Liver (tissue), 3 donors: ENCODE results near the gene TTC12.

ENCODE experiments used
- EGR1 ChIP-seq, 2 donors: IDR thresholded peaks; 2 replicates each; pipeline ENCODE4 v1.6.1; 2016 to 2018; ENCODE audit warnings: antibody characterized with exemption in 2 of 2, low read depth in 2 of 2
- GABPA ChIP-seq, 2 donors: IDR thresholded peaks in 1 of 2; conservative IDR thresholded peaks in 1 of 2; 2 replicates each; pipeline ENCODE4 v1.6.1; 2016; ENCODE audit warnings: antibody characterized with exemption in 2 of 2, mild to moderate bottlenecking in 1 of 2, moderate library complexity in 1 of 2
- HNF4A ChIP-seq, 2 donors: conservative IDR thresholded peaks; 2 replicates each; pipeline ENCODE4 v1.6.1; 2016; ENCODE audit warnings: antibody characterized with exemption in 2 of 2, mild to moderate bottlenecking in 2 of 2
- HNF4G ChIP-seq: IDR thresholded peaks from 2 replicates; pipeline ENCODE4 v1.6.1; 2016; ENCODE audit warnings: antibody characterized with exemption
- SP1 ChIP-seq: IDR thresholded peaks from 2 replicates; pipeline ENCODE4 v1.6.1; 2018; ENCODE audit warnings: antibody characterized with exemption, mild to moderate bottlenecking
- TAF1 ChIP-seq: conservative IDR thresholded peaks from 2 replicates; pipeline ENCODE4 v1.6.1; 2016; ENCODE audit warnings: antibody characterized with exemption, mild to moderate bottlenecking
- TF ChIP-seq, protein P1 (sequence below): fragments of 150-350 bp; IDR thresholded peaks from 2 replicates; pipeline ENCODE4 v1.5.1; 2017; ENCODE audit warnings: improper control_type of control experiment, low read depth, low read length; ENCODE audit not compliant: missing input control
- TF ChIP-seq, protein P2 (sequence below): IDR thresholded peaks from 2 replicates; pipeline ENCODE4 v1.6.1; 2016; ENCODE audit warnings: antibody characterized with exemption, mild to moderate bottlenecking
- TF ChIP-seq, protein P3 (sequence below): IDR thresholded peaks from 2 replicates; pipeline ENCODE4 v1.6.1; 2016; ENCODE audit warnings: antibody characterized with exemption
- TF ChIP-seq, protein P4 (sequence below): IDR thresholded peaks from 2 replicates; pipeline ENCODE4 v1.6.1; 2016; ENCODE audit warnings: antibody characterized with exemption
- donor health status: healthy.
- donor health status: healthy.

DNA sequence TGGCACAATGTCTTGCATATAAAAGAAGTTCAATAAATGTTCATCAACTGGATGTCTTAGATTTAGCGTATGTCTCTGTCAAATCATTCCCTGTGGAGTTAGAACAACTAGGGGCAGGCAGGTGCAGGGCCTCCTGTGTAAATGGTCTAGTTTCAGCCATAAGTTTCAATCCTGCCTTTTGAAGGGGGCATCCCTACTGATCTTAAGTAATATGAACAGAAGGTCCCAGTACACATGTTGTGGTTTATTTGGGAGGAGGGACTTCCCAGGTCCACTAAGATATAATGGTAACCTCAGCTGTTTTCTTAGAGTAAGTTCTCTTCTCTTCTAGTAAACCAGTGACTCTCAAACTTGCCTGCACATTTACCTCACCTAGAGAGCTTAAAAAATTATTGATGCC, 19.8 kb downstream of the TTC12 start:
- TF ChIP-seq, protein P1, sequence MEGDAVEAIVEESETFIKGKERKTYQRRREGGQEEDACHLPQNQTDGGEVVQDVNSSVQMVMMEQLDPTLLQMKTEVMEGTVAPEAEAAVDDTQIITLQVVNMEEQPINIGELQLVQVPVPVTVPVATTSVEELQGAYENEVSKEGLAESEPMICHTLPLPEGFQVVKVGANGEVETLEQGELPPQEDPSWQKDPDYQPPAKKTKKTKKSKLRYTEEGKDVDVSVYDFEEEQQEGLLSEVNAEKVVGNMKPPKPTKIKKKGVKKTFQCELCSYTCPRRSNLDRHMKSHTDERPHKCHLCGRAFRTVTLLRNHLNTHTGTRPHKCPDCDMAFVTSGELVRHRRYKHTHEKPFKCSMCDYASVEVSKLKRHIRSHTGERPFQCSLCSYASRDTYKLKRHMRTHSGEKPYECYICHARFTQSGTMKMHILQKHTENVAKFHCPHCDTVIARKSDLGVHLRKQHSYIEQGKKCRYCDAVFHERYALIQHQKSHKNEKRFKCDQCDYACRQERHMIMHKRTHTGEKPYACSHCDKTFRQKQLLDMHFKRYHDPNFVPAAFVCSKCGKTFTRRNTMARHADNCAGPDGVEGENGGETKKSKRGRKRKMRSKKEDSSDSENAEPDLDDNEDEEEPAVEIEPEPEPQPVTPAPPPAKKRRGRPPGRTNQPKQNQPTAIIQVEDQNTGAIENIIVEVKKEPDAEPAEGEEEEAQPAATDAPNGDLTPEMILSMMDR = no peak
- TF ChIP-seq HNF4G (no peak), HNF4A (conservative IDR thresholded peaks at IDR 0.05) (no peak), EGR1 (IDR thresholded peaks at IDR 0.05; ENCODE audit: low read depth in 2 of 2) (no peak), GABPA (IDR thresholded peaks at IDR 0.05 in 1 of 2, conservative IDR thresholded peaks at IDR 0.05 in 1 of 2) (no peak), SP1 (no peak), TAF1 (no peak)
- TF ChIP-seq, protein P2, sequence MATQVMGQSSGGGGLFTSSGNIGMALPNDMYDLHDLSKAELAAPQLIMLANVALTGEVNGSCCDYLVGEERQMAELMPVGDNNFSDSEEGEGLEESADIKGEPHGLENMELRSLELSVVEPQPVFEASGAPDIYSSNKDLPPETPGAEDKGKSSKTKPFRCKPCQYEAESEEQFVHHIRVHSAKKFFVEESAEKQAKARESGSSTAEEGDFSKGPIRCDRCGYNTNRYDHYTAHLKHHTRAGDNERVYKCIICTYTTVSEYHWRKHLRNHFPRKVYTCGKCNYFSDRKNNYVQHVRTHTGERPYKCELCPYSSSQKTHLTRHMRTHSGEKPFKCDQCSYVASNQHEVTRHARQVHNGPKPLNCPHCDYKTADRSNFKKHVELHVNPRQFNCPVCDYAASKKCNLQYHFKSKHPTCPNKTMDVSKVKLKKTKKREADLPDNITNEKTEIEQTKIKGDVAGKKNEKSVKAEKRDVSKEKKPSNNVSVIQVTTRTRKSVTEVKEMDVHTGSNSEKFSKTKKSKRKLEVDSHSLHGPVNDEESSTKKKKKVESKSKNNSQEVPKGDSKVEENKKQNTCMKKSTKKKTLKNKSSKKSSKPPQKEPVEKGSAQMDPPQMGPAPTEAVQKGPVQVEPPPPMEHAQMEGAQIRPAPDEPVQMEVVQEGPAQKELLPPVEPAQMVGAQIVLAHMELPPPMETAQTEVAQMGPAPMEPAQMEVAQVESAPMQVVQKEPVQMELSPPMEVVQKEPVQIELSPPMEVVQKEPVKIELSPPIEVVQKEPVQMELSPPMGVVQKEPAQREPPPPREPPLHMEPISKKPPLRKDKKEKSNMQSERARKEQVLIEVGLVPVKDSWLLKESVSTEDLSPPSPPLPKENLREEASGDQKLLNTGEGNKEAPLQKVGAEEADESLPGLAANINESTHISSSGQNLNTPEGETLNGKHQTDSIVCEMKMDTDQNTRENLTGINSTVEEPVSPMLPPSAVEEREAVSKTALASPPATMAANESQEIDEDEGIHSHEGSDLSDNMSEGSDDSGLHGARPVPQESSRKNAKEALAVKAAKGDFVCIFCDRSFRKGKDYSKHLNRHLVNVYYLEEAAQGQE = no peak
- TF ChIP-seq, protein P3, sequence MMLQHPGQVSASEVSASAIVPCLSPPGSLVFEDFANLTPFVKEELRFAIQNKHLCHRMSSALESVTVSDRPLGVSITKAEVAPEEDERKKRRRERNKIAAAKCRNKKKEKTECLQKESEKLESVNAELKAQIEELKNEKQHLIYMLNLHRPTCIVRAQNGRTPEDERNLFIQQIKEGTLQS = no peak
- TF ChIP-seq, protein P4, sequence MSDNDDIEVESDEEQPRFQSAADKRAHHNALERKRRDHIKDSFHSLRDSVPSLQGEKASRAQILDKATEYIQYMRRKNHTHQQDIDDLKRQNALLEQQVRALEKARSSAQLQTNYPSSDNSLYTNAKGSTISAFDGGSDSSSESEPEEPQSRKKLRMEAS = no peak
